Fibroblast of peridontal ligament (primary cell): ENCODE results near the gene FSCN2.

ENCODE experiments used
- DNase-seq: peaks from one replicate; pipeline ENCODE4 v3.0.0-alpha.2; 2010; ENCODE audit errors: extremely low read depth

FSCN2 gene

GRCh38 chr17:81527591-81528383 lies at the start of gene FSCN2:
Gene FSCN2, plus strand, starts transcription at chr17:81528377. Its CDS starts 155 bp downstream, at chr17:81528532.
- DNase-seq, result no peak

DNA sequence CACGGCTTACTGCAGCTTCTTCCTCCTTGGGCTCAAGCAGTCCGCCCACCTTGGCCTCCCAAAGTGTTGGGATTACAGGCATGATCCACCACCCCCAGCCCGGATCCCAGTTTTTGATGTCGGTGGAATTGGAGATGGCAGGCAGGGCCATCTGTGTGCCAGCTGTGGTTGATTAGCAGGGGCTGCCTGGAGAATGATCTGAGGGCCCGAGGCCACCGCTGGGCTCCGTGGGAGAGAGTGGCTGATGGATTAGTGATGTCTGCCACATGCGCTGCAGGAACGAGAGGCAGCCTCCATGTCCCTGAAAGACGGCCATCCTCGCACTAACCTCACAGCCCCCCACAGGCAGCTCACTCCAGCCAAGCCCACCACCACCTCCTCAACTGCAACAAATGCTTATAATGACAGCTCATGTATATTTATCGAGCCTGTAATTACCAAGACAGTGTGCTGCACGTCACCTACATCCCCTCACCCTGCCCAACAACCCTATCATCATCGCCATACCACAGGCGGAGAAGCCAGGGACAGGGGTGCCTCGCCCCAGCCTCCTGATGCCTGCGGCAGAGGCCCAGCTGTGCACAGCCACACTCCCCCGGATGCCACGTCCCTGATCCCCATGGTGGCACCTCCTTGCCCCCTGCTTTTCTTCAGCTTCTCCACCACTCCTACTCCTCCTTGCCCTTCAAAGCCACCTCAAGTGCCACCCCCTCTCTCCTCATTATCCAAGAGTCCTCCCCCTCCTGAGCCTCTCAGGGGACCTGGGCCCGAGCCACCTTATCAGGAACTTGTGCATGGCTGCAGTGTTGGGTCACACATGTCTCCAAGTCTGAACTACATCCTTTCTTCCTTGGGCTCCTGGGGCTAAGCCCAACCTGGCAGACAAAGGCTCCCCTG lies 48.8 kb upstream of the FSCN2 start:
- no peak for DNase-seq

GRCh38 chr17:81480140-81481072 lies 47.8 kb upstream of the FSCN2 start:
- DNase-seq, result peak; percentile 78

DNA sequence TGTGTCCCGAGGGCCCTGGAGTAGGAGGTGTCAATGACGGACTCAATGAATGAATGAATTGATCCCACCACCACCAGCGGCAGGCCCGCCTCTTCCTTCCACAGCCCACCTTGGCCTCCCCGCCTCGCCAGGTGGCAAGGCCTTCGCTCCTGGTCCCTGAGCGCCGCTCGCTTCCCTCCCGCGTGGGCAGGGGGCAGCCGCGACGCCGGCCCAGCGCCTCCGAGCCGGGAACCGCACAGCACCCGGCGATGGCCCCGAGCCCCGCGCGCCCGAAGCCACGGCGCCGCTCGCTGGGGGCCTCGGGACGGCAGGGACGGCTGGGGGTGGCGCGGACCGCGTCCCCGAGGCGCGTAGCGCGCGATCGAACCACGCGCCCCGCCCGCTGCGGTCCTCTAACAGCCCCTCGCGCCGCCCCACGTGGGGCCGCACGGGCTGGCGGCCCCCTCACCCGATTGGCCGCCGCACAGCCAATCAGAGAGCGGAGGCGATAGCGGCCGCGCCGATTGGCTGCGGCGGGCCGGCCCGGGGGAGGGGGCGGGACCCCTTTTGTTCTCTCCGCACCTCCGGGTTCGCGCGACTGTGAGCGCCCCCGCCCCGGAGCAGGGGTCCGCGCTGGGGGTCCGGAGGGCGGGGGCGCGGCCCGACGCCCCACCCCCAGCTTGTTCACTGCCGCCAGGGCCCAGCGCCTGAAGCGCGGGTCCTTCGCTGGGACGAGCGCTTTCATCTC lies 46.9 kb upstream of the FSCN2 start:
- peak; percentile 55 for DNase-seq

GRCh38 chr17:81481815-81482505 lies 46.2 kb upstream of the FSCN2 start:
- DNase-seq, result no peak

GRCh38 chr17:81482673-81483072 lies 45.5 kb upstream of the FSCN2 start:
- no peak for DNase-seq

- DNase-seq, result no peak
These were observed 44.9 kb upstream of the FSCN2 start for GRCh38 chr17:81483085-81483861.

- no peak for DNase-seq
These were observed 44.3 kb upstream of the FSCN2 start for GRCh38 chr17:81483862-81484194.

- peak; percentile 68 for DNase-seq
These were observed 43.8 kb upstream of the FSCN2 start for GRCh38 chr17:81484195-81484979.

DNA sequence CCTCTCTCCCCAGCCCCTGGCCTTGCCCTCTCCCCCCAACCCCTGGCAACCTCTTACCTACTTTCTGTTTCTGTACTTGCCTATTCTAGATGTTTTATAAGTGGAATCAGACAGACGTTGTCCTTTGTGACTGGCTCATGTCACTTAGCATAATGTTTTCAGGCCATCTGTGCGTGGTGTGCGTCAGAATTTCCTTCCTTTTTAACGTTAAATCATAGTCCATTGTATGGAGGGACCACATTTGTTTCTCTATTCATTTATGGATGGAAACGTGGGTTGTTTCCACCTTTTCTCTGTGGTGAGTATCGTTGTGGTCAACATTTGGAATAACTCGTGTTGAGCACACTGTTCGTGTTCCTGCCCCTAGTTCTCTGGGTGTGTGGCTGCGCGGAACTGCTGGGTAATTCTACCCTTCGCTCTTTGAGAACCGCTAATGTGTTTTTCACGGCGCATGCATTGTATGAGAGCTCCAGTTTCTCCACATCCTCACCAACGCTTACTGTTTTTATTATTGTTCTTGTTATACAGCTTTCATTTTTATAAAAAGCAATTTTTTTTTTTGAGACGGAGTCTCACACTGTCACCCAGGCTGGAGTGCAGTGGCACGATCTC lies 41.9 kb upstream of the FSCN2 start:
- no peak for DNase-seq

- DNase-seq, result no peak
These were observed 41.1 kb upstream of the FSCN2 start for GRCh38 chr17:81487089-81487486.

DNA sequence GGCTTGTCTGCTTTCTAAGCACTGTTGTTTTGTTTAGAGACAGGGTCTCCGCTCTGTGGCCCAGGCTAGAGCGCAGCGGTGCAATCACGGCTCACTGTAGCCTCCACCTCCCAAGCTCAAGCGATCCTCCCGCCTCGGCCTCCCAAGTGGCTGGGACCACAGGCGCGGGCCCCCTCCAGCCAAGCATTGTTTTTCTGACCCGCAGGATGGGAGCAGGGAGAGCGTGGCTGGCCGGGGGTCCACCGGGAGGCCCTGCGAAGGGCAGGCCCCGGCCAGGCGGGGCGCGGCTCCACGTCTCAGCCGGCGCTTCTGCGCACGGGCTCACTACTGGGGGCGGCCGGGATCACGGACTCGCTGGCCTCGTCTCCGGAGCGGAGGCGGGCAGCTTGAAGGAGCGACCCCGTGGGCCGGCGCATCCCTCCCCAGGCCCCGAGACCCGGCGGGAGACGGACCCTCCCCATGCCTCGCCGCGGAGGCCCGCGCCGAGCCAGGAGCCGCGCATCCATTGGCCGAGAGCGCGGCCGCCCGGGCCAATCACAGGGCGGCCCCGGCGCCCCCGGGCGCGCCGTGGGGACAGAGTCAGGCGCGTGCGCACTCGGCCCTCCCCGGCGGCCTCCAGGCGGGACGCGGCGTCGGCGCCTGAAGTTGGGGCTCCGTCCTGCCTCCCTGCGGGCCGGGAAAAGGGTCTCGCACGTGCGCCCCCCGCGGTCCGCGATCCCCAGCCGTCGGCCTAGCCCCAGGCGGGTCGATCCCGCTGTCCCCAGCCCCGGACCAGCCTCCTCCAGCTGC lies 40.5 kb upstream of the FSCN2 start:
- peak; percentile 43 for DNase-seq

DNA sequence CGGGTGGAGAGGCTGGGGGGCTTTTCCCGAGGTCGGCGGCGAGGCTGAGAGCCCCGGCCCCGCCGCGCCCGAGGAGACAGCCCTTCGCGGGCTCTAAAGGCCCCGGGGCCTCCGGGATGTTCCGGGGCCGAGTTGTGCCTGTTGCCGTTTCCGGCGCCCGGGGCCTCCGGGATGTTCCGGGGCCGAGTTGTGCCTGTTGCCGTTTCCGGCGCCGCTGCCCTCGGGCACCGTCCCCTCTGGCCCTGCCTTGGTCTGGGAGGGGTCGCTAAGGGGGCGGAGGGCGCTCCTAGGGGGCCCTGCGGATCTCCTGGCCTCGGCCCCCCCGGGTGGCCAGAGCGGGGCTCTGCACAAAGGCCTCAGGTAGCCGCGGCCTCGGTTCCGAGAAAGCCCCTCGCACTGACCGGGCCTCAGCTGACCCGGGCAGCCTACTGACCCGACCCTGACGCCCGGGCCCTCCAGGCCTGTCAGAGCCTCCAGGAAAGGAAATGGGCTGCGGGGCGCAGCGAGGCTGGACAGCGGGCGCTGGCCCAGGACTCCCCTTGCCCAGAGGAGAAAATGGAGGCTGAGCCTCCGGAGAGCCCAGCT lies 39.8 kb upstream of the FSCN2 start:
- no peak for DNase-seq

- no peak for DNase-seq
These were observed 38.9 kb upstream of the FSCN2 start for GRCh38 chr17:81489012-81489997.

GRCh38 chr17:81489998-81490992 lies 37.9 kb upstream of the FSCN2 start:
- no peak for DNase-seq
